ENCODE measurements around the gene CDC40. TPM values are rescaled to one million over a fixed set of nuclear protein-coding genes. Genes with fewer than 3 reads are reported as not detected.
"Not testable (repeated sequence)": the region's sequence is repeated elsewhere in the genome, so short reads cannot be mapped to it uniquely, and the experiment has no call there.

Gene CDC40
- total RNA-seq, 1 donor: 21.8 TPM

DNA sequence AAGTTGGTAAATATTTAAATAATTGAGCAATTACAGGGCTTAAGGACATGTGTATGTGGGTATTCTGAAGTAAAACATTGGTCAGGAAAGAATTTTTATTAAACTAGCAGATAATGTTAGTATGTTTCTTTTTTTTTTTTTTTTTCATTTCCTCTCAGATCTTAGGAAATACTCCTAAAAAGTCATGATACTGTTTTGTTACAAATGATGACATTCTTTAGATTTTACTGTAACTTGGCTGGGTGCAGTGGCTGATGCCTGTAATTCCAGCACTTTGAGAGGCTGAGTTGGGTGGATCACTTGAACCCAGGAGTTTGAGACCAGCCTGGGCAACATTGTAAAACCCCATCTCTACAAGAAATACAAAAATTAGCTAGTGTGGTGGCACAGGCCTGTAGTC lies 41.5 kb downstream of the CDC40 start:
- H3K4me3 ChIP-seq (ENCODE audit: low read depth, low read length): no peak overlapping the region
- DNase-seq (ENCODE audit: low read depth): peak; percentile 52
- TF ChIP-seq CTCF (IDR thresholded peaks at IDR 0.05; ENCODE audit: insufficient read depth, low read length): no peak

DNA sequence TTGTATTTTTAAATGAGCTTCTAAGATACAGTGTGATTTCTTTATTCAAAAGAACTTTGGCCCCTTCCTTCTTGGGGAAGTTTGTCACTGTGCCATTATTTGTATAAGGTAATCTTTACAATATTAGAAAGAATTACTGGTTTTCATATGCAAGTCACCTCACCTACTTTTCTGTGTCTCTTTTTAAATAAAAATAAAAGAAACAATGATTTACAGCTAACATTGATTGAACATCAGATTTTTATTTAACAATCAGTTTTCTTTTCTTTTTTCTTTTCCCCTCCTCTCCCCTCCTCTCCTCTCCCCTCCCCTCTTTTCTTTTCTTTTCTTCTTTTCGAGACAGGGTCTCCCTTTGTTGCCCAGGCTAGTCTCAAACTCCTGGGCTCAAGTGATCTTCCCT lies 46.0 kb downstream of the CDC40 start:
- no peak for DNase-seq (ENCODE audit: low read depth)
- TF ChIP-seq CTCF (IDR thresholded peaks at IDR 0.05; ENCODE audit: insufficient read depth, low read length): no peak
- H3K4me3 ChIP-seq (ENCODE audit: low read depth, low read length): no peak overlapping the region

DNA sequence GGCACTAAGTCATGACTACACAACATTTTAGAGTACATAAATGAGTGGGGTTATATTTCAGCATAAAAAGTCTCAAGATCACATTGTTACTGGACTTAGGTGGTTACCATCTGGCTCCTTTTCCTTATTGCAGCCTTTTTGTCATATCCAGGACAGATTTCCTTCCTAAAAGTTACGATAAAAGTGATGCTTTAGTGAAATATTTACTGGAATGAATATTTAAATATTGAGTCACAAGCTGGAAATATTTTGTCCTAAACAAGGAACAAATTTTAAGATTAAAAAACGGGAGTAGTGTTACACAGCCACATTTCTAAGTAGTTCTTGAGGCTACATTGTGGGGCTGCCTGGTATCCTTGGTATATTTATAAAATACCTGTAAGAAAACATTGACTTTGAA lies 52.2 kb downstream of the CDC40 start:
- no peak for TF ChIP-seq CTCF (IDR thresholded peaks at IDR 0.05; ENCODE audit: insufficient read depth, low read length)
- no peak overlapping the region for H3K4me3 ChIP-seq (ENCODE audit: low read depth, low read length)
- DNase-seq (ENCODE audit: low read depth): peak; percentile 72

DNA sequence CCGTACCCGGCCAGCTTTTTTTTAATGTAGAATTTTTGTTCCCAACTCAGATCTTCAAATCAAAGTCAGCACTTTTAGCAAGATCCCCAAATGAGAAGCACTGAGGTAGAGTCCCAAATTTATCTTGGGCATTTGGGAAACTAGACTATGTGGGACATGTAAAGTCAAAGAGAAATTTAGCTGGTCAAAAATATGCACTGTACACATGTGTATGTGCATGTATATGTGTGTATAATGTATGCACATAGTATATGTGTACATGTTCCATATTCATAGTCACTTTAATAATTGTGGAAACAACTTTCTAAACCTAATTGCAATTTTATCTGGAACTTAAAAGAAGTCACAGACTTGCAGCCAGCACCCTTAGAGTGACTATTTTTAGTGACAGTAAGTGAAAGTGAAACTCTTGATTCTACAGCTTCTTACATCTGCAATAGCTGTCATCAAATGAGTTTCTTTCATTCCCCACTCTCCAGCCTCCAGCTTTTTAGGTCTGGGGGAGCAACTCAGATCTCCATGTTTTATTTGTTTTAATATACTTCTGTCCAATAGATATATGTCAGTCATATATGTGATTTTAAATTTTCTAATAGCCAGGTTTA lies 53.6 kb downstream of the CDC40 start:
- no peak for TF ChIP-seq CTCF (IDR thresholded peaks at IDR 0.05; ENCODE audit: insufficient read depth, low read length)
- no peak overlapping the region for H3K4me3 ChIP-seq (ENCODE audit: low read depth, low read length)
- DNase-seq (ENCODE audit: low read depth): peak; percentile 39

GRCh38 chr6:110236007-110236406 lies 55.8 kb downstream of the CDC40 start:
- not testable (repeated sequence) for DNase-seq (ENCODE audit: low read depth)

GRCh38 chr6:110239526-110240274 lies 59.5 kb downstream of the CDC40 start:
- no peak overlapping the region for H3K4me3 ChIP-seq (ENCODE audit: low read depth, low read length)
- no peak for DNase-seq (ENCODE audit: low read depth)
- no peak for TF ChIP-seq CTCF (IDR thresholded peaks at IDR 0.05; ENCODE audit: insufficient read depth, low read length)

More at GRCh38 chr6:110236007-110236406, 55.8 kb downstream of the CDC40 start:
- H3K4me3 ChIP-seq (ENCODE audit: low read depth, low read length): not testable (repeated sequence)

DNA sequence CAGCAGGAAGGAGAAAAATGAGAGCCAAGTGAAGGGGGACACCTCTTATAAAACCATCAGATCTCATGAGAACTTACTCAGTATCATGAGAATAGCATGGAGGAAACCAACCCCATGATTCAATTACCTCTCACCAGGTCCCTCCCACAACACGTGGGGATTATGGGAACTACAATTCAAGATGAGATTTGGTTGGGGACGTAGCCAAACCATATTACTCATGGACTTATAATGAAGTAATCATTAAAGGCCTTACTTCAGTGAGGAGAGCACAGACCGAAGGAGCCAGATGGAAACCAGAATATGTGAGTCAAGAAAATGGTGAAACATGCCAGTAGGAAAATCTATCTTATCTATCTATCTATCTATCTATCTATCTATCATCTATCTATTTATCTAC lies 64.4 kb downstream of the CDC40 start:
- H3K4me3 ChIP-seq (ENCODE audit: low read depth, low read length): not testable (repeated sequence)
- DNase-seq (ENCODE audit: low read depth): peak; percentile 17

DNA sequence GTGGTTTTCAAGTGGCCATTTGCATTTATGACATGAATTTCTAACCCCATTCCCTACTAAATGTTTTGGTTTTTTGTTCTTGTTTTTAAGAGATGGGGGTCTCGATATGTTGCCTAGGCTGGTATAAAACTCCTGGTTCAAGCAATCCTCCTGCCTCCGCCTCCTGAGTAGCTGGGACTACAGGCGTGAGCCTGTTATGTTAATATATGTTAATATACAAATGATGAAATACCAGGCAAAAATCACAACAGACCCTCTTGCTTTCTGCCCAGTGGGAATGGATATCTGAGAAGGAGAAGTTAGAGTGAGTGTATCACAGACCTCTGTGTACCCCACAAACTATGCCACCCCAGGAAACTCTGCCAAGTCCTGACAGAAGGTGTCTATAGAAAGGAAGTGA lies 66.2 kb downstream of the CDC40 start:
- no peak overlapping the region for H3K4me3 ChIP-seq (ENCODE audit: low read depth, low read length)
- no peak for DNase-seq (ENCODE audit: low read depth)
- TF ChIP-seq CTCF (IDR thresholded peaks at IDR 0.05; ENCODE audit: insufficient read depth, low read length): no peak
